Measurements from ENCODE around the gene ZNF92.
A peak's percentile ranks its signal among the peaks of the same experiment; 100 is the strongest.
"Not testable (repeated sequence)": the region's sequence is repeated elsewhere in the genome, so short reads cannot be mapped to it uniquely, and the experiment has no call there.

The ZNF92 gene

DNA sequence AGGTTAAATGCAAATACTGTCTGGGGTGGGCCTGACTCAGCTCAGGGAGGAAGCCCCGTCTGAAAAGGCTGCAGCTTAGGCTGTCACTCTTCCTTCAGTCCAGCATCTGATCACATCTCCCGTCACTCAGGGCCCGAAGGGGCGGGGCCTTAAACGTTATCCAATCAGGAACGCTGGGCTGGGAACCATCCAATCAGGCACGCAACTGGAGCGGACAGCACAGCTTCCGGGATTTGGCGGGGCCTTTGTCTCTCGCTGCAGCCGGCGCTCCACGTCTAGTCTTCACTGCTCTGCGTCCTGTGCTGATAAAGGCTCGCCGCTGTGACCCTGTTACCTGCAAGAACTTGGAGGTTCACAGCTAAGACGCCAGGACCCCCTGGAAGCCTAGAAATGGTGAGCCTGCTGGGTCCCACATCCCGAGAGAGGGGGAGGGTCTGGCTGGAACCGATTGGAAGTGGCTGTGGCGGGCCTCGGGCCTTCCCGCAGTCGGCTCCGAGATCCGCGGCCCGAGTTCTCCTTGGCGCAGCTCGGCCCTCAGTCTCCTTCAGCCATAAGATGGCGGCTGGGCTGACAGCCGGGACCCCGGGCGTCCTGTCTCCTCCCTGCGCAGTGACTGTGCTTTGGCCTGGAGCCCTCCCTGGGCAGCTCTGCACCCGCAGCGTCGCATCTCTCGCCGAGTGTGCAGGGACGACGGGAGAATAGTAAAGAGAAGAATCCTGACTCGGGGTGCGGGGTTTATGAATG, at the start of gene ZNF92:
Gene ZNF92 (plus strand): TSS at position 248 of the 744 bp plus-strand sequence. CDS start 143 bp downstream, at position 391.
- DNase-seq (ENCODE audit: low read depth) = peak; percentile 91

- no peak for DNase-seq (ENCODE audit: low read depth)
Measured at GRCh38 chr7:65325793-65326432, 47.7 kb upstream of the ZNF92 start.

DNA sequence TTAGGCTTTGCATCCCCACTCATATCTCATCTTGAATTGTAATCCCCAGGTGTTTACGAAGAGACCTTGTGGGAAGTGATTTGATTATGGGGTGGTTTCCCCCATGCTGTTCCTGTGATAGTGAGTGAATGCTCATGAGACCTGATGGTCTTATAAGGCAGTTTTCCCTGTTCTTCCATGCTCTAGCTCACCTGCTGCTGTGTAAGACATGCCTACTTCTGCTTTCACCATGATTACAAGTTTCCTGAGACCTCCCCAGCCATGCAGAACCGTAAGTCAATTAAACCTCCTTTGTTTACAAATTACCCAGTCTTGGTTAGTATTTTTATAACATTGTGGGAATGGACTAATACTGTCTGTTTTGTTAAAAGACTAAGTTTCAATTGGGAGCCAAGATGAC, 35.3 kb upstream of the ZNF92 start:
- no peak for DNase-seq (ENCODE audit: low read depth)

DNA sequence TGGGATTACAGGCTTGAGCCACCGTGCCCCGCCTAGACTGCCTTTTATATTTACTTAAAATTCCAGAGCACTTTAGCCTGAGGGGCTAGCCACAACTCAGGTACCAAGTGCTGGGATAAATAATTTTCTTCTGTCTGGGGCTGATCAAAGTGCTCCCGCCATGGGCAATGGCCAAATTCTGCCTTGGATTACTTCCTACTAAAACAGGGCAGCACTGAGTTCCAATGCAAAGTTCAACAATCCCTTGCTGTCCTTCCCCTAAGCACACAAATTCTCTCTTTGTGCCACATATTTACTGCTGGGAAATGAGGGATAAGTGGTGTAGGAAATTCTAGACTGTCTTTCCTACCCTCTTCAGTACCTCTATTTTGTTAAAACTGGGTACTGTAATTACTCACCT, 34.4 kb upstream of the ZNF92 start:
- no peak for DNase-seq (ENCODE audit: low read depth)

GRCh38 chr7:65342723-65343629, 30.7 kb upstream of the ZNF92 start:
- DNase-seq (ENCODE audit: low read depth) = no peak

- DNase-seq (ENCODE audit: low read depth) = not testable (repeated sequence)
Measured at GRCh38 chr7:65344541-65344940, 29.1 kb upstream of the ZNF92 start.

GRCh38 chr7:65354263-65354662, 19.4 kb upstream of the ZNF92 start:
- DNase-seq (ENCODE audit: low read depth) = no peak

DNA sequence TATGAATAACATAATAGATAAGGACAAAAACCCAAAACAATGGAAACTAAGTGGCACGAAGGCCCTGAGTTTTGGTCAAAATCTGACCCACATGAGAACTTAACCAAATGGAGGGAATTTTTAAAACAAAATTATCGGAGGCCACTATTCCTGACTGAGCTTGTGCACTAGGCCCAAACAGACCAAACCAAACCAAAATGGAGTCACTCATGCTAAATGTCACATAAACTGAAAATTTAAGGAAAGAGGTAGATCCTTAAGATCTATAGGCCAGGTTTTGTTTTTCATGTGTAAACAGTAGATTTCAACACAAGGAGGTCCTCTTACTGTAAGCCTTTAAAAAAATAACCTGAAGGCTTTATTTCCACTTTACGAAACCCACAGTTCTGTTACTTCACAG, 3.8 kb upstream of the ZNF92 start:
- DNase-seq (ENCODE audit: low read depth) = no peak

DNA sequence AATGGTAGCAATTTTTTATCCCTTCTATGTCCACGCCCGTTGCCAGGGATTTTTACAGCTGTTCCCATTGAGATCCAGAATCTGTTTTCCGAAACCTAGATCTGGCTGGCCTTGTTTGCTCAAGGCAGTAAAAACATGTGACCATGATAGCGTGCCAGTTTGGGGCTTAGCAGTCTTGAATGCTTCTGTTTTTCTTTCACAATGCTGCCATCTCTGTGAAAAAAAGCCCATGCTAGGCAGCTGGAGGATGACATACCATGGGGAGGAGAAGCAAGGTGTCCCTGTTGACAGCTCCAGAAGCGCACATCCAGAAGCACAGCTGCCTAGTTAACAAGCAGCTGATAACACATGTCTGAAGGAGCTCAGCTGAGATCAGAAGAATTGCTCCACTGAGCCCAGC, 2.2 kb upstream of the ZNF92 start:
- peak; percentile 21 for DNase-seq (ENCODE audit: low read depth)

GRCh38 chr7:65379318-65379717, 5.7 kb downstream of the ZNF92 start:
- DNase-seq (ENCODE audit: low read depth) = no peak

DNA sequence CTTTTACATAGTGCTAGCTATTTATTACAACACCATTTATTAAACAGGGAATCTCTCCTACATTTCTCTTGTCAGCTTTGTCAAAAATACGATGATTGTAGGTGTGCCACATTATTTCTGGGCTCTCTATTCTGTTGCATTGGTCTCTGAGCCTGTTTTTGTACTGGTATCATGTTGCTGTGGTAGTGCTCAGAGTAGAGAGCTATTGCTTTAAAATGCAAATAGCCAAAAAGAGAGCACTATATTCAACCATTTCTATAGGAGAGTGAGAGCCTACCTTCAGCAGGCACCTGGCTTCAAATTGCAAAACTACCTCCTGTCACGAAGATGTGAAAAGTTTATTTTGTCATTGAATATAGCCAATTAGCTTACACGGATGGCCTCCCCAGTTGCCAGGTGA, 8.1 kb downstream of the ZNF92 start:
- DNase-seq (ENCODE audit: low read depth) = no peak

DNA sequence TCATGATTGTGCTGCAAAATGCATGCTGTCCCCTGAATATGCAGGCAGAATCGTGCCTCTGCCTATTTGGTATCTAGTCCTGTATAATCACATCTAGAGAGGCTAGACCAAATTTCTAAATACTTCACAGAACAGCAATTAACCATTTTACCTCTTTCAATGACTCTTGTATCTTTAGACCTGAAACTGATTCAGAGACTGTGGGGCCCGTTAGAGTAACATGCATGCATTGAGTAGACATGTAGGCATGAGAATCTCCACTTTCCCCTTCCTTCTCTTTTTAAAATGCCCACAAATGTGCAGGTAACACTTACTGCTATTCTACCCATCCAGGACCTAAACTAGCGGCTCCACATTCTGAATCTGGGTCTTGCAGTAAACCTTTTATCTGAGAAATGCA, 8.8 kb downstream of the ZNF92 start:
- DNase-seq (ENCODE audit: low read depth) = no peak

DNA sequence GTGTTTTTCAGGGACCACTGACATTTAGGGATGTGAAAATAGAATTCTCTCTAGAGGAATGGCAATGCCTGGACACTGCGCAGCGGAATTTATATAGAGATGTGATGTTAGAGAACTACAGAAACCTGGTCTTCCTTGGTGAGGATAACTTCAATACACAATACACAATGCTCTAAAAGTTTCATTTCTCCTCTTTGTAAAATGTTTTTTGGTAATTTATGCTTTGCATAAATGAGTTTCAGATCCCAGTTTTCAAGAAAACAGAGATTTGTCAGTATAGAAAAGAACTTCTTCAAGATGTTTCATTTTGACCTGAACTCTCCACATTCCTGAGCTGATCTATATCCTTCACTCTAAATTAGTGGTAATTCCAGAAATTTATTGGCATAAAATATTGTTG, 14.2 kb downstream of the ZNF92 start:
- no peak for DNase-seq (ENCODE audit: low read depth)

DNA sequence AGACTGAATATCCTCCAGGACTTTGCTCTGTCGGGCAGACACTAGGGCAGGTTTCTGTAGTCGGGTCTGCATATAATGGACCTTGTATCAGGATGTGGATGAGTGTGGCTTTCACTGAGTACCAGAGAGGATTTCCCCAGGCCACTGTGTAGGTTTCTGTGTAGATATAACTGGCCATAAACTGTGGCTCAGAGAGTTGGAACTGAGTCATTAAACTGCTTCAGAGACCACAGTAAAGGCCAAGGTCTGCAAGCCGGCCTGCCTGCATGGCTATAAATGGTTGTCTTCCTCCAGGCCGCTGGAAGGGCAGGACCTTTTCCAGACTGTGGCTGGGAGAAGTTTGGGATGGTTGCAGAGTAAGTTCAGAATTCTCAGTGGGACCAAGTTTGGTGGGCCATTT, 16.9 kb downstream of the ZNF92 start:
- peak; percentile 11 for DNase-seq (ENCODE audit: low read depth)

- no peak for DNase-seq (ENCODE audit: low read depth)
Measured at GRCh38 chr7:65397730-65398142, 24.1 kb downstream of the ZNF92 start.

- DNase-seq (ENCODE audit: low read depth) = not testable (repeated sequence)
Measured at GRCh38 chr7:65398671-65399070, 25.0 kb downstream of the ZNF92 start.

- not testable (repeated sequence) for DNase-seq (ENCODE audit: low read depth)
Measured at GRCh38 chr7:65399101-65399500, 25.4 kb downstream of the ZNF92 start.

GRCh38 chr7:65404020-65404419, 30.4 kb downstream of the ZNF92 start:
- no peak for DNase-seq (ENCODE audit: low read depth)

GRCh38 chr7:65406706-65407105, 33.1 kb downstream of the ZNF92 start:
- not testable (repeated sequence) for DNase-seq (ENCODE audit: low read depth)

DNA sequence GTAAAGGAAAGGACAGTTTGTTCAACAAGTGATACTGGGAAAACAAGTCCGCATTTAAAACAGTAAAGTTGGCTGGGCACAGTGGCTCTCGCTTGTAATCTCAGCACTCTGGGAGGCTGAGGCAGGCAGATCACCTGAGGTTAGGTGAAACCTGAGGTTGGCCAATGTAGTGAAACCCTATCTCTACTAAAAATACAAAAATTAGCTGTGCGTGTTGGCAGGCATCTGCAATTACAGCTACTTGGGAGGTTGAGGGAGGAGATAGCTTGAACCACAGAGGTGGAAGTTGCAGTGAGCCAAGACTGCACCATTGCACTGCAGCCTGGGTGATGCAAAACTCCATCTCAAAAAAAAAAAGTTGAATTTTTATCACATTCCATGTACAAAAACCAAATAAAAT, 35.7 kb downstream of the ZNF92 start:
- no peak for DNase-seq (ENCODE audit: low read depth)

GRCh38 chr7:65411249-65411648, 37.6 kb downstream of the ZNF92 start:
- no peak for DNase-seq (ENCODE audit: low read depth)

DNA sequence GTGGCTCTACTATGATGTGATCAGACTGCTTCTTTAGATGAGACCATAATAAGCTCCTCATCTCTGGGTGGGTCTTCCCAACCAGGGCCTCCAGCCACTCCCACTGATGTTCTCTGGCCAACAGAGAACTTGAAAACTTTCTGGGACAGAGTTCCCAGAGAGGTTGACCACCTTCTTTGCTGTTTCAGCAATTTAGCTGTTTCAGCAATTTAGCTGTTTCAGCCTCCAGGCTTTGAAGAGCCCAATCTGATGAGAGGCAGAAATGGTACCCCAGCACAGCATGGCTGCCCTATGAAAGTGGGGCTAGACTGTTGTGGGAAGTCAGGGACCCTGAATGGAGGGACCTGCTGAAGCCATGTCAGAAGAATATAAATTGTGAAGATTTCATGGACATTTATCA, 49.0 kb downstream of the ZNF92 start:
- DNase-seq (ENCODE audit: low read depth) = no peak

GRCh38 chr7:65423286-65423685, 49.6 kb downstream of the ZNF92 start:
- not testable (repeated sequence) for DNase-seq (ENCODE audit: low read depth)

Data from stromal cell of bone marrow (primary cell).